Glutamatergic neuron (in vitro differentiated cells): Measurements from ENCODE around the gene ADAM22. TPM values are rescaled to one million over a fixed set of nuclear protein-coding genes. Genes with fewer than 3 reads are reported as not detected.

Source experiments
- DNase-seq: peaks from one replicate; pipeline ENCODE4 v3.0.0; 2022
- H3K27ac Mint-ChIP-seq: one replicate; pipeline ENCODE4 v1.8.0; 2020; ENCODE audit warnings: mild to moderate bottlenecking, mixed read lengths, inconsistent platforms; ENCODE audit not compliant: unreplicated experiment
- H3K27me3 Mint-ChIP-seq: one replicate; pipeline ENCODE4 v1.8.0; 2020; ENCODE audit warnings: mild to moderate bottlenecking, moderate library complexity, mixed read lengths, inconsistent platforms; ENCODE audit not compliant: unreplicated experiment
- H3K36me3 Mint-ChIP-seq: one replicate; pipeline ENCODE4 v1.8.0; 2020; ENCODE audit warnings: mild to moderate bottlenecking, mixed read lengths, inconsistent platforms; ENCODE audit not compliant: unreplicated experiment
- H3K4me1 Mint-ChIP-seq: one replicate; pipeline ENCODE4 v1.8.0; 2020; ENCODE audit warnings: mild to moderate bottlenecking, low read depth, mixed read lengths, inconsistent platforms; ENCODE audit not compliant: unreplicated experiment
- H3K4me3 Mint-ChIP-seq: one replicate; pipeline ENCODE4 v1.8.0; 2020; ENCODE audit warnings: mild to moderate bottlenecking, mixed read lengths, inconsistent platforms; ENCODE audit not compliant: unreplicated experiment
- H3K9me3 Mint-ChIP-seq: one replicate; pipeline ENCODE4 v1.8.0; 2020; ENCODE audit warnings: mild to moderate bottlenecking, moderate library complexity, mixed read lengths, inconsistent platforms; ENCODE audit not compliant: unreplicated experiment
- total RNA-seq: library from RNA; stranded (reverse); fragmentation: NEBNext Ultra II Directional; extraction: Animal tissue kit (Norgen Biotek cat#: 25700); gene quantifications from one replicate; pipeline ENCODE4 v1.2.1, GENCODE V29; 2021; ENCODE audit not compliant: unreplicated experiment
- TF ChIP-seq, protein P1 (sequence below): fragments of 200-600 bp; sonication (generic); IDR thresholded peaks from one replicate; pipeline ENCODE4 v1.5.0; 2021; ENCODE audit not compliant: partially characterized antibody, unreplicated experiment

ADAM22 gene
- total RNA-seq, 1 donor from 2014 or later, result 91.9 TPM

GRCh38 chr7:88147341-88147740 lies 213.3 kb downstream of the ADAM22 start:
- no peaks in the 10 kb centered on the region for H3K4me1 Mint-ChIP-seq
- no peaks in the 10 kb centered on the region for H3K36me3 Mint-ChIP-seq
- TF ChIP-seq, protein P1, sequence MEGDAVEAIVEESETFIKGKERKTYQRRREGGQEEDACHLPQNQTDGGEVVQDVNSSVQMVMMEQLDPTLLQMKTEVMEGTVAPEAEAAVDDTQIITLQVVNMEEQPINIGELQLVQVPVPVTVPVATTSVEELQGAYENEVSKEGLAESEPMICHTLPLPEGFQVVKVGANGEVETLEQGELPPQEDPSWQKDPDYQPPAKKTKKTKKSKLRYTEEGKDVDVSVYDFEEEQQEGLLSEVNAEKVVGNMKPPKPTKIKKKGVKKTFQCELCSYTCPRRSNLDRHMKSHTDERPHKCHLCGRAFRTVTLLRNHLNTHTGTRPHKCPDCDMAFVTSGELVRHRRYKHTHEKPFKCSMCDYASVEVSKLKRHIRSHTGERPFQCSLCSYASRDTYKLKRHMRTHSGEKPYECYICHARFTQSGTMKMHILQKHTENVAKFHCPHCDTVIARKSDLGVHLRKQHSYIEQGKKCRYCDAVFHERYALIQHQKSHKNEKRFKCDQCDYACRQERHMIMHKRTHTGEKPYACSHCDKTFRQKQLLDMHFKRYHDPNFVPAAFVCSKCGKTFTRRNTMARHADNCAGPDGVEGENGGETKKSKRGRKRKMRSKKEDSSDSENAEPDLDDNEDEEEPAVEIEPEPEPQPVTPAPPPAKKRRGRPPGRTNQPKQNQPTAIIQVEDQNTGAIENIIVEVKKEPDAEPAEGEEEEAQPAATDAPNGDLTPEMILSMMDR, result no peak
- no peaks in the 10 kb centered on the region for H3K27me3 Mint-ChIP-seq
- DNase-seq, result no peak
- H3K4me3 Mint-ChIP-seq, result no peak overlapping the region
- H3K9me3 Mint-ChIP-seq, result no peaks in the 10 kb centered on the region
- H3K27ac Mint-ChIP-seq, result no peak overlapping the region

DNA sequence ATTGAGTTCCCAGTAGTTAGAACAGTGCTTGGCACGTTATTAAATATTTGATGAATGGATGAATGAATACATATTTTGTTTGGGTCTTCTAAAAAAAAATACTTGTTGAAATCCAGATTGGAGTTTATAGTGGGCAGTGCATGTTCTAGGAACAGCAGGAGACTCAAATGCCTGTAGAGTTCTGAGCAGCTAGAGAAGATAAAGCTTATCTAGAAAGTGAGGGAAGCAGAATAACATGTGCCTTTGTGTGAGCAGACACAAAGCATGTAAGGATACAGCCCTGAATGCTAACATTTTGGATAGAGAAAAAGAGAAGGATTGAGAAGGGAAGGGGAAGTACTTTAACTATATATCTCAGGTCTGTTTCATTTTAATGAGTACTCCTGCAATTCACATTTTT lies 213.9 kb downstream of the ADAM22 start:
- H3K9me3 Mint-ChIP-seq, result no peaks in the 10 kb centered on the region
- H3K4me1 Mint-ChIP-seq, result no peaks in the 10 kb centered on the region
- H3K36me3 Mint-ChIP-seq, result no peaks in the 10 kb centered on the region
- DNase-seq, result no peak
- H3K27ac Mint-ChIP-seq, result no peak overlapping the region
- TF ChIP-seq, protein P1, result no peak
- H3K27me3 Mint-ChIP-seq, result no peaks in the 10 kb centered on the region
- H3K4me3 Mint-ChIP-seq, result no peak overlapping the region

- H3K4me1 Mint-ChIP-seq, result no peaks in the 10 kb centered on the region
- TF ChIP-seq, protein P1, result no peak
- no peaks in the 10 kb centered on the region for H3K27me3 Mint-ChIP-seq
- H3K36me3 Mint-ChIP-seq, result peaks cover 4% of the 10 kb centered on the region
- DNase-seq, result no peak
- H3K27ac Mint-ChIP-seq, result no peak overlapping the region
- no peak overlapping the region for H3K4me3 Mint-ChIP-seq
- no peaks in the 10 kb centered on the region for H3K9me3 Mint-ChIP-seq
Measured at GRCh38 chr7:88150033-88150432, 216.0 kb downstream of the ADAM22 start.

DNA sequence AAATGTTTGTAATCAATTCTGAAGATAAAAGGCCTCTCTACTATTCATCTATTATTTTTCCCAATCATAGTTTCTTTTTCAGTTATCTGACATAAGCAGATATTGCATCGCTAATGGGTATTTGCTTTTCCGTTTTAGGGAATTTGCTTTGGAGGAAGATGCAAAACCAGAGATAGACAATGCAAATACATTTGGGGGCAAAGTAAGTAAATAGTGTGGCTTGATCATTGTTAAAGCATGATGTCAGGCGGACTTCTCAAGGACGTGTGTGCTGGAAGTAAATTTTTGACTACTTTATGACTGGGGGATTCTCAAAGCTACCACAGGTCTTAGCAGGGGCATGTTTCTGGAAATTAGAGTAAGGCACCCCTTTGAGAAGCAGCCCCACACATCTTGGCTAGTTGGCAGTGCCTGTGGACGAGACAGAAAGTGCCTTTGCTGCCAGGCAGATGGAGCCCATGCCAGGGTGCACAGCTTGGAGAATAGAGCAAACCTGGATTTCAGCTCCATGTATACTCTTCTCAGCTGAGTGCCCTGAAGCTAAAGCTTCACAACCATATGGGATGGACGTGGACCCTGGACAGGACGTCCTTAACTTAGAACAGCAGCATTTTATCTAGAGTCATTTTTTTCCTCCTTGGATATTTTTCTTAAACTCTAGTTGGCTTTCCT lies 217.2 kb downstream of the ADAM22 start:
- TF ChIP-seq, protein P1, result no peak
- Mint-ChIP-seq H3K27me3 (no peaks in the 10 kb centered on the region), H3K36me3 (peaks cover 4% of the 10 kb centered on the region), H3K9me3 (no peaks in the 10 kb centered on the region), H3K4me3 (no peak overlapping the region), H3K4me1 (no peaks in the 10 kb centered on the region), H3K27ac (no peak overlapping the region)
- DNase-seq, result no peak

GRCh38 chr7:88153378-88153777 lies 219.3 kb downstream of the ADAM22 start:
- peaks cover 2% of the 10 kb centered on the region for H3K9me3 Mint-ChIP-seq
- H3K27ac Mint-ChIP-seq, result no peak overlapping the region
- H3K4me3 Mint-ChIP-seq, result no peak overlapping the region
- peaks cover 2% of the 10 kb centered on the region for H3K4me1 Mint-ChIP-seq
- TF ChIP-seq, protein P1, result no peak
- DNase-seq, result no peak
- H3K36me3 Mint-ChIP-seq, result peaks cover 24% of the 10 kb centered on the region
- no peaks in the 10 kb centered on the region for H3K27me3 Mint-ChIP-seq
